Central memory CD8-positive, alpha-beta T cell (primary cell): Measurements from ENCODE around the gene TMA7.
"Not testable (repeated sequence)": the region's sequence is repeated elsewhere in the genome, so short reads cannot be mapped to it uniquely, and the experiment has no call there.

ENCODE experiments used
- ATAC-seq: fragments of 150-1000 bp; cut with Tn5 transposase; replicated peaks from 2 replicates; pipeline ENCODE4 v1.10.0; 2022; ENCODE audit warnings: mild to moderate bottlenecking, moderate FRiP score, moderate number of reproducible peaks; ENCODE audit not compliant: poor library complexity, severe bottlenecking; ENCODE audit errors: extremely low read depth
- DNase-seq, 2 donors: peaks; one replicate each; pipeline ENCODE4 v3.0.0; 2021; ENCODE audit warnings: low spot score in 2 of 2
- H3K27ac Mint-ChIP-seq: one replicate; pipeline ENCODE4 v1.8.0; 2022; ENCODE audit warnings: low read depth, mild to moderate bottlenecking, moderate library complexity, mixed read lengths
- H3K27me3 Mint-ChIP-seq: one replicate; pipeline ENCODE4 v1.8.0; 2022; ENCODE audit warnings: mixed read lengths
- H3K36me3 Mint-ChIP-seq: one replicate; pipeline ENCODE4 v1.8.0; 2022; ENCODE audit warnings: mild to moderate bottlenecking, moderate library complexity, mixed read lengths; ENCODE audit not compliant: insufficient read depth
- H3K4me1 Mint-ChIP-seq: one replicate; pipeline ENCODE4 v1.8.0; 2022; ENCODE audit warnings: mixed read lengths
- H3K4me3 Mint-ChIP-seq: one replicate; pipeline ENCODE4 v1.8.0; 2022; ENCODE audit warnings: mild to moderate bottlenecking, moderate library complexity, mixed read lengths
- H3K9me3 Mint-ChIP-seq: one replicate; pipeline ENCODE4 v1.8.0; 2022; ENCODE audit warnings: mixed read lengths

The TMA7 gene

GRCh38 chr3:48473617-48473952, 33.5 kb downstream of the TMA7 start:
- Mint-ChIP-seq H3K27me3 (no peaks in the 10 kb centered on the region), H3K4me3 (peak overlapping the region; percentile 85), H3K27ac (peak overlapping the region; percentile 97), H3K36me3 (peaks cover 28% of the 10 kb centered on the region), H3K9me3 (no peaks in the 10 kb centered on the region), H3K4me1 (peaks cover 54% of the 10 kb centered on the region)
- no peak for DNase-seq
- ATAC-seq, result no peak

- not testable (repeated sequence) for ATAC-seq, H3K27me3 Mint-ChIP-seq, H3K4me3 Mint-ChIP-seq, H3K9me3 Mint-ChIP-seq, DNase-seq
- peak overlapping the region; percentile 97 for H3K27ac Mint-ChIP-seq
- H3K4me1 Mint-ChIP-seq, result peaks cover 54% of the 10 kb centered on the region
- H3K36me3 Mint-ChIP-seq, result peaks cover 30% of the 10 kb centered on the region
Measured at GRCh38 chr3:48474031-48474430, 34.0 kb downstream of the TMA7 start.

- H3K4me3 Mint-ChIP-seq, result peak overlapping the region; percentile 1
- H3K27ac Mint-ChIP-seq, result peak overlapping the region; percentile 54
- DNase-seq (no peak), ATAC-seq (no peak)
- H3K27me3 Mint-ChIP-seq, result no peaks in the 10 kb centered on the region
- peaks cover 32% of the 10 kb centered on the region for H3K36me3 Mint-ChIP-seq
- H3K4me1 Mint-ChIP-seq, result peaks cover 56% of the 10 kb centered on the region
- H3K9me3 Mint-ChIP-seq, result no peaks in the 10 kb centered on the region
Measured at GRCh38 chr3:48474619-48475018, 34.6 kb downstream of the TMA7 start.

- no peak for DNase-seq
- H3K4me1 Mint-ChIP-seq, result peaks cover 54% of the 10 kb centered on the region
- peaks cover 29% of the 10 kb centered on the region for H3K36me3 Mint-ChIP-seq
- peak overlapping the region; percentile 1 for H3K4me3 Mint-ChIP-seq
- no peak for ATAC-seq
- H3K27me3 Mint-ChIP-seq, result no peaks in the 10 kb centered on the region
- H3K27ac Mint-ChIP-seq, result peak overlapping the region; percentile 54
- H3K9me3 Mint-ChIP-seq, result no peaks in the 10 kb centered on the region
Measured at GRCh38 chr3:48475188-48475587, 35.1 kb downstream of the TMA7 start.

GRCh38 chr3:48476426-48477053, 36.5 kb downstream of the TMA7 start:
- DNase-seq, result no peak
- Mint-ChIP-seq H3K4me1 (peaks cover 51% of the 10 kb centered on the region), H3K27ac (peak overlapping the region; percentile 89)

GRCh38 chr3:48477959-48478520, 38.0 kb downstream of the TMA7 start:
- H3K27me3 Mint-ChIP-seq, result no peaks in the 10 kb centered on the region
- H3K4me1 Mint-ChIP-seq, result peaks cover 46% of the 10 kb centered on the region
- H3K9me3 Mint-ChIP-seq, result no peaks in the 10 kb centered on the region
- peaks cover 20% of the 10 kb centered on the region for H3K36me3 Mint-ChIP-seq
- ATAC-seq (no peak), DNase-seq (no peak)
- peak overlapping the region; percentile 80 for H3K4me3 Mint-ChIP-seq
- H3K27ac Mint-ChIP-seq, result peak overlapping the region; percentile 89

More at GRCh38 chr3:48476426-48477053, 36.5 kb downstream of the TMA7 start:
- Mint-ChIP-seq H3K9me3 (no peaks in the 10 kb centered on the region), H3K36me3 (peaks cover 26% of the 10 kb centered on the region), H3K27me3 (no peaks in the 10 kb centered on the region), H3K4me3 (peak overlapping the region; percentile 80)
- no peak for ATAC-seq

GRCh38 chr3:48478626-48479555, 38.8 kb downstream of the TMA7 start:
- Mint-ChIP-seq H3K36me3 (peaks cover 20% of the 10 kb centered on the region), H3K27ac (peak overlapping the region; percentile 89), H3K27me3 (no peaks in the 10 kb centered on the region), H3K9me3 (no peaks in the 10 kb centered on the region), H3K4me3 (peak overlapping the region; percentile 80), H3K4me1 (peaks cover 38% of the 10 kb centered on the region)
- DNase-seq (peak; percentile 54 to 69), ATAC-seq (peak; percentile 87)

GRCh38 chr3:48480891-48481290, 40.8 kb downstream of the TMA7 start:
- not testable (repeated sequence) for DNase-seq, H3K9me3 Mint-ChIP-seq, ATAC-seq, H3K27me3 Mint-ChIP-seq, H3K27ac Mint-ChIP-seq, H3K4me3 Mint-ChIP-seq
- Mint-ChIP-seq H3K4me1 (peaks cover 31% of the 10 kb centered on the region), H3K36me3 (peaks cover 21% of the 10 kb centered on the region)

- H3K4me3 Mint-ChIP-seq, H3K27ac Mint-ChIP-seq, H3K9me3 Mint-ChIP-seq, ATAC-seq, H3K27me3 Mint-ChIP-seq, DNase-seq: not testable (repeated sequence)
- Mint-ChIP-seq H3K36me3 (peaks cover 14% of the 10 kb centered on the region), H3K4me1 (peaks cover 24% of the 10 kb centered on the region)
Measured at GRCh38 chr3:48482822-48483221, 42.8 kb downstream of the TMA7 start.

GRCh38 chr3:48486952-48487351, 46.9 kb downstream of the TMA7 start:
- Mint-ChIP-seq H3K27me3 (no peaks in the 10 kb centered on the region), H3K27ac (peak overlapping the region; percentile 25), H3K4me3 (no peak overlapping the region), H3K36me3 (peaks cover 3% of the 10 kb centered on the region), H3K4me1 (no peaks in the 10 kb centered on the region), H3K9me3 (no peaks in the 10 kb centered on the region)
- ATAC-seq (no peak), DNase-seq (no peak)

- H3K4me1 Mint-ChIP-seq, result no peaks in the 10 kb centered on the region
- DNase-seq, result no peak
- ATAC-seq, result no peak
- H3K9me3 Mint-ChIP-seq, result no peaks in the 10 kb centered on the region
- peaks cover 13% of the 10 kb centered on the region for H3K36me3 Mint-ChIP-seq
- H3K27me3 Mint-ChIP-seq, result no peaks in the 10 kb centered on the region
- H3K27ac Mint-ChIP-seq, result no peak overlapping the region
- no peak overlapping the region for H3K4me3 Mint-ChIP-seq
Measured at GRCh38 chr3:48492461-48493202, 52.6 kb downstream of the TMA7 start.

- H3K9me3 Mint-ChIP-seq, result no peaks in the 10 kb centered on the region
- no peaks in the 10 kb centered on the region for H3K4me1 Mint-ChIP-seq
- no peak overlapping the region for H3K27ac Mint-ChIP-seq
- ATAC-seq (no peak), DNase-seq (no peak)
- H3K4me3 Mint-ChIP-seq, result no peak overlapping the region
- peaks cover 14% of the 10 kb centered on the region for H3K36me3 Mint-ChIP-seq
- H3K27me3 Mint-ChIP-seq, result no peaks in the 10 kb centered on the region
Measured at GRCh38 chr3:48493203-48493501, 53.1 kb downstream of the TMA7 start.
